ENCODE data around the gene PRKAR1B. TPM values are rescaled to one million over a fixed set of nuclear protein-coding genes. Genes with fewer than 3 reads are reported as not detected.
A peak's percentile ranks its signal among the peaks of the same experiment; 100 is the strongest.
"Not testable (repeated sequence)": the region's sequence is repeated elsewhere in the genome, so short reads cannot be mapped to it uniquely, and the experiment has no call there.

Gene PRKAR1B
- total RNA-seq, 1 donor from 2014 or later, result 14.0 TPM

DNA sequence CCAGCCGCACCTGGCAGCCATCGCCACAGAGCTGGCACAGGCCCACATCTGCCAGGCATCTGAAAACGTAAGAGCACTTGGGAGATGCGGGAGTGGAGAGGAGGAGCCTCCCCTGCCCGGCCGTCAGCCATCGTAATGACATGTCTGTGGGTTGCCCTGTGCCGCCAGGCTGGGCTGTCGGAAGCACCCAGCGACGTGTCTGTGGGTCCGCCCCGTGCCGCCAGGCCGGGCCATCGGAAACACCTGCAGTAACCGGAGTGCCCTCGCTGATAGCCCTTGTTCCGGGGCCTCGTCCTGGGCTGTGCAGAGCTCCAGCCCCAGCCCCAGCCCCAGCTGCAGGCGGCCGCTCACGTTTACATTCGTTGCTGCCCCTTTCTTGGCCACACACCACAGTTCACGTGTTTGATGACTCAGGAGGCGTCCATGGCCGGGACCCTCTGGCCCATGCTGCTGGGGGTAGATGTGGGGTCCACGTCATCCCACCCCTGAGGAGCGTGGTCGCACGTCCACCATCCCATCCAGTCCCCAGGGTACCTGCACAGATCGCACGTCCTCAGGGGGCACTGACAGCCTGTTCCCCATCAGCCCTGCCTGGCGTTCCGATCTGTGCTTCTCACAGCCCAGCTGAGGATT is 30.0 kb upstream of the PRKAR1B start:
- DNase-seq (ENCODE audit: low read depth) (no peak), FAIRE-seq (no peak)
- TF ChIP-seq CTCF (IDR thresholded peaks at IDR 0.05; ENCODE audit: insufficient read depth, low read length, severe bottlenecking), result no peak
- no peak overlapping the region for H3K4me3 ChIP-seq (ENCODE audit: low read depth, low read length)
- H3K27me3 ChIP-seq (ENCODE audit: control insufficient read depth, insufficient read depth, low read length), result no peaks in the 10 kb centered on the region
- H3K36me3 ChIP-seq (ENCODE audit: control insufficient read depth, insufficient read depth, low read length), result peaks cover 34% of the 10 kb centered on the region

GRCh38 chr7:756231-756927 is 29.3 kb upstream of the PRKAR1B start:
- H3K27me3 ChIP-seq (ENCODE audit: control insufficient read depth, insufficient read depth, low read length), result no peaks in the 10 kb centered on the region
- DNase-seq (ENCODE audit: low read depth) (no peak), FAIRE-seq (no peak)
- no peak overlapping the region for H3K4me3 ChIP-seq (ENCODE audit: low read depth, low read length)
- H3K36me3 ChIP-seq (ENCODE audit: control insufficient read depth, insufficient read depth, low read length), result peaks cover 30% of the 10 kb centered on the region
- TF ChIP-seq CTCF (IDR thresholded peaks at IDR 0.05; ENCODE audit: insufficient read depth, low read length, severe bottlenecking), result no peak

DNA sequence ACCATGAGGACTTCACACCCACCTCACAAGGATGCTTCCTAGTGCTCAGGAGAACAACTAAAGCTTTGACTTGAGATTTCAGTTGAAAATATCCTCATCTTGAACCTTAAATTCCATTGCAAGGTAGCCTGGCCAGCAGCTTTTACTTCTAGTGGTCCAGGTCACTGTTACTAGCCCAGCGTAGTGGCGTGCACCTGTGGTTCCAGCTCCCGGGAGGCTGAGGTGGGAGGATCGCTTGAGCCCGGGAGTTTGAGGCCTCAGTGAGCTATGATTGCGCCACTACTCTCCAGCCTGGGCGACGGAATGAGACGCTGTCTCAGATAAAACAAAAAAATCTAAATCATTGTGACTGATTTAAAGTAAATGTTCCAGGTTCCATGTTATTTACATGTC is 28.3 kb upstream of the PRKAR1B start:
- FAIRE-seq (no peak), DNase-seq (ENCODE audit: low read depth) (no peak)
- Histone ChIP-seq H3K27me3 (ENCODE audit: control insufficient read depth, insufficient read depth, low read length) (no peaks in the 10 kb centered on the region), H3K36me3 (ENCODE audit: control insufficient read depth, insufficient read depth, low read length) (peaks cover 30% of the 10 kb centered on the region), H3K4me3 (ENCODE audit: low read depth, low read length) (no peak overlapping the region)
- no peak for TF ChIP-seq CTCF (IDR thresholded peaks at IDR 0.05; ENCODE audit: insufficient read depth, low read length, severe bottlenecking)

GRCh38 chr7:754531-755412 is 27.7 kb upstream of the PRKAR1B start:
- H3K36me3 ChIP-seq (ENCODE audit: control insufficient read depth, insufficient read depth, low read length), result peaks cover 30% of the 10 kb centered on the region
- no peak for FAIRE-seq
- no peak overlapping the region for H3K4me3 ChIP-seq (ENCODE audit: low read depth, low read length)
- DNase-seq (ENCODE audit: low read depth), result no peak
- H3K27me3 ChIP-seq (ENCODE audit: control insufficient read depth, insufficient read depth, low read length), result no peaks in the 10 kb centered on the region
- no peak for TF ChIP-seq CTCF (IDR thresholded peaks at IDR 0.05; ENCODE audit: insufficient read depth, low read length, severe bottlenecking)

DNA sequence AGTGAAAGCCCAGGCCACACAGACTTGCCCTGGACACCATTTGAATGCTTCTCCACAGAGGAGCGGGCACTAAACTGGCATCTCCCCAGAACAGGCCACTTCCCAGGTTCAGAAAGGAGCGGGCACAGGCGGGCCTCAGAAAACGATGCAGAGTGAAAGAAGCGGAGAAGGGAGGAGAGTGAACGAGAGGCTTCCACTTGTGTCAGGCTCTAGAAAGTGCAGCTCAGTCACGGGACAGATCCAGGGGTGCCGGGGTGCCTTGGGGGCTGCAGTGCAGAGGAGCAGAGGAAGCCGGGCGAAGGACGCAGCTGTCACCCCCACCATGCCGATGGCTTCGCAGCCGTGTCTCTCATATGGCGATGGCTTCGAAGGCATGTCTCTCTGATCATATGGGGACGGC is 26.1 kb upstream of the PRKAR1B start:
- peaks cover 30% of the 10 kb centered on the region for H3K36me3 ChIP-seq (ENCODE audit: control insufficient read depth, insufficient read depth, low read length)
- no peak overlapping the region for H3K4me3 ChIP-seq (ENCODE audit: low read depth, low read length)
- H3K27me3 ChIP-seq (ENCODE audit: control insufficient read depth, insufficient read depth, low read length), result no peaks in the 10 kb centered on the region
- TF ChIP-seq CTCF (IDR thresholded peaks at IDR 0.05; ENCODE audit: insufficient read depth, low read length, severe bottlenecking), result no peak
- FAIRE-seq, result no peak
- no peak for DNase-seq (ENCODE audit: low read depth)

DNA sequence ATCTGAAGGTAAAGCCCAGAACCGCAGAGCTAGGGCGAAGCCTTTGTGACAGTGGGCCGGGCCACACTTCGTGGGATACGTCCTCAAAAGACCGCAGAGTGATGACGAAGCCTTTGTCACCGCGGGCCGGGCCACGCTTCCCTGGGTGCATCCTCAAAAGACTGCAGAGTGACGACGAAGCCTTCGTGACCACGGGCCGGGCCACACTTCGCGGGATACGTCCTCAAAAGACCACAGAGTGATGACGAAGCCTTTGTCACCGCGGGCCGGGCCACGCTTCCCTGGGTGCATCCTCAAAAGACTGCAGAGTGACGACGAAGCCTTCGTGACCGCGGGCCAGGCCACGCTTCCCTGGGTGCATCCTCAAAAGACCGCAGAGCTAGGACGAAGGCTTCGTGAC is 25.2 kb upstream of the PRKAR1B start:
- not testable (repeated sequence) for DNase-seq (ENCODE audit: low read depth); H3K4me3 ChIP-seq (ENCODE audit: low read depth, low read length); H3K27me3 ChIP-seq (ENCODE audit: control insufficient read depth, insufficient read depth, low read length)
- peak; percentile 99 for FAIRE-seq
- H3K36me3 ChIP-seq (ENCODE audit: control insufficient read depth, insufficient read depth, low read length), result peaks cover 25% of the 10 kb centered on the region

All from bronchial epithelial cell (primary cell).